Measurements from ENCODE around the gene SLC2A11. TPM values are rescaled to one million over a fixed set of nuclear protein-coding genes. Genes with fewer than 3 reads are reported as not detected.
"Not testable (repeated sequence)": the region's sequence is repeated elsewhere in the genome, so short reads cannot be mapped to it uniquely, and the experiment has no call there.

Gene SLC2A11
- total RNA-seq, 2 donors from 2014 or later, result 15.0 TPM

GRCh38 chr22:23841736-23842445 lies 15.8 kb upstream of the SLC2A11 start:
- no peak for DNase-seq
- intact Hi-C loops (cut with DNase I), result loop anchor here in 1 of 2 donors (10.0 kb wide), 1 partner anchor 297 kb away; no protein-coding TSS in a partner anchor
- ATAC-seq, result no peak

GRCh38 chr22:23842599-23842998 lies 15.1 kb upstream of the SLC2A11 start:
- DNase-seq, result no peak
- ATAC-seq, result no peak
- intact Hi-C loops (cut with DNase I), result loop anchor here in 1 of 2 donors (10.0 kb wide), 1 partner anchor 298 kb away; no protein-coding TSS in a partner anchor

GRCh38 chr22:23844739-23845202 lies 12.9 kb upstream of the SLC2A11 start:
- intact Hi-C loops (cut with DNase I), result loop anchor here (5.0 to 10.0 kb wide), 3 partner anchors 77 to 302 kb away; partner anchors contain the start of gene CHCHD10 (in 2 of the 2)
- ATAC-seq, result no peak
- no peak for DNase-seq

- DNase-seq (no peak), ATAC-seq (no peak)
Observed at GRCh38 chr22:23845265-23846080, 12.2 kb upstream of the SLC2A11 start.

GRCh38 chr22:23846081-23846469 lies 11.6 kb upstream of the SLC2A11 start:
- DNase-seq (no peak), ATAC-seq (no peak)
- intact Hi-C loops (cut with DNase I), result loop anchor here (5.0 to 10.0 kb wide), 3 partner anchors 79 to 304 kb away; partner anchors contain the start of gene CHCHD10 (in 2 of the 2)

More at GRCh38 chr22:23845265-23846080, 12.2 kb upstream of the SLC2A11 start:
- intact Hi-C loops (cut with DNase I), result loop anchor here (5.0 to 10.0 kb wide), 3 partner anchors 78 to 303 kb away; partner anchors contain the start of gene CHCHD10 (in 2 of the 2)

- no peak for DNase-seq
- ATAC-seq, result no peak
- intact Hi-C loops (cut with DNase I), result loop anchor here (5.0 to 10.0 kb wide), 3 partner anchors 80 to 305 kb away; partner anchors contain the start of gene CHCHD10 (in 2 of the 2)
Observed at GRCh38 chr22:23847310-23847920, 10.3 kb upstream of the SLC2A11 start.

- ATAC-seq (no peak), DNase-seq (no peak)
- intact Hi-C loops (cut with DNase I), result loop anchor here (5.0 to 10.0 kb wide), 3 partner anchors 81 to 306 kb away; partner anchors contain the start of gene CHCHD10 (in 2 of the 2)
Observed at GRCh38 chr22:23847991-23848864, 9.4 kb upstream of the SLC2A11 start.

GRCh38 chr22:23849009-23850006 lies 8.4 kb upstream of the SLC2A11 start:
- intact Hi-C loops (cut with DNase I), result loop anchor here (5.0 to 10.0 kb wide), 3 partner anchors 82 to 307 kb away; partner anchors contain the start of gene CHCHD10 (in 2 of the 2)
- peak; percentile 64 to 70 for ATAC-seq
- DNase-seq, result peak; percentile 85

- no peak for ATAC-seq
- intact Hi-C loops (cut with DNase I), result no loop called here
- no peak for DNase-seq
Observed at GRCh38 chr22:23850136-23850611, 7.5 kb upstream of the SLC2A11 start.

GRCh38 chr22:23856721-23857605 lies 712 bp upstream of the SLC2A11 start:
- DNase-seq, result peak; percentile 52
- ATAC-seq, result peak; percentile 58 to 70
- intact Hi-C loops (cut with DNase I), result no loop called here

- no peak for DNase-seq
- no peak for ATAC-seq
- intact Hi-C loops (cut with DNase I), result no loop called here
Observed at GRCh38 chr22:23858484-23858815, 775 bp downstream of the SLC2A11 start.

- DNase-seq (no peak), ATAC-seq (no peak)
- intact Hi-C loops (cut with DNase I), result no loop called here
Observed at GRCh38 chr22:23859201-23859600, 1.5 kb downstream of the SLC2A11 start.

GRCh38 chr22:23860187-23860586 lies 2.5 kb downstream of the SLC2A11 start:
- intact Hi-C loops (cut with DNase I); DNase-seq: not testable (repeated sequence)

GRCh38 chr22:23862103-23862502 lies 4.4 kb downstream of the SLC2A11 start:
- ATAC-seq (no peak), DNase-seq (no peak)
- intact Hi-C loops (cut with DNase I), result no loop called here

More at GRCh38 chr22:23860187-23860586, 2.5 kb downstream of the SLC2A11 start:
- ATAC-seq, result not testable (repeated sequence)

- ATAC-seq; DNase-seq; intact Hi-C loops (cut with DNase I): not testable (repeated sequence)
Observed at GRCh38 chr22:23864499-23865154, 7.0 kb downstream of the SLC2A11 start.

All from left cardiac atrium (tissue), 4 donors.